ENCODE measurements around the gene FANCB.

DNA sequence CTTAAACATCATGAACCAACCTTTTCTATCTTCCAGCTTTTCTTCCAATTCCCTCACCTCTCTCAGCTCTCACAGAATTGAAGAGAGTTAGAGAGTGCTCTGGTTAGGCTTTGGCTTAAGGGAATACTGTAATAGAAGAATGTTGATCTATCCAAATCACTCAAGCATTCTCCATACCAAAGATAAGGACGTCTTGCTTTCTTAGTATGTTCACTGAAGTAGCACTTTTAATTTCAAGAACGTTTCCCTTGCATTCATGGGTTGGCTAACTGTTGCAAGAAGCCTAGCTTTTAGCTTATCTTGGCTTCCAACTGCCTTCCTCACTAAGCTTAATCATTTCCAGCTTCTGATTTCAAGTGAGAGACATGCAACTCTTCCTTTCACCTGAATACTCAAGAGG lies 43.2 kb downstream of the FANCB start:
- TF ChIP-seq CTCF (IDR thresholded peaks at IDR 0.05) (no peak), POLR2A (IDR thresholded peaks at IDR 0.05) (no peak)

All from tibial nerve (tissue), 3 donors.